ENCODE results near the gene COL27A1.

DNA sequence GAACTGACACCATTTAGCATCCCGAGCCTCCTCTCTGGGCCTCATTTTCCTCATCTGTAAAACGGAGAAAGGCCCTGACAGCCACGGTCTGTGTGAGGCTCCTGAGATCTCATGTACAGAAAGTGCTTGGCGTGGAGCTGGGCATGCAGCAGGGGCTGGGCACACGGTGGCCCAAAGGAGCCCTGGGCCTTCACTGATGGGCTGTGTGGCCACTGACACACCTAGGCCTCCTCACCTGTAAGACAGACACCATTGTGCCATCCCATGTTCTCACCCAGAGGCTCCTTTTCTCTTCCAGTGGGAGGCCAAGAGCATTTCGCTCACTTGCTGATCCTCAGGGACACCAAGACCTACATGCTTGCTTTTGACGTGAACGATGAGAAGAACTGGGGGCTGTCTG, 169.2 kb downstream of the COL27A1 start:
- no peak for TF ChIP-seq EZH2 (IDR thresholded peaks at IDR 0.05)
- TF ChIP-seq, protein P1, sequence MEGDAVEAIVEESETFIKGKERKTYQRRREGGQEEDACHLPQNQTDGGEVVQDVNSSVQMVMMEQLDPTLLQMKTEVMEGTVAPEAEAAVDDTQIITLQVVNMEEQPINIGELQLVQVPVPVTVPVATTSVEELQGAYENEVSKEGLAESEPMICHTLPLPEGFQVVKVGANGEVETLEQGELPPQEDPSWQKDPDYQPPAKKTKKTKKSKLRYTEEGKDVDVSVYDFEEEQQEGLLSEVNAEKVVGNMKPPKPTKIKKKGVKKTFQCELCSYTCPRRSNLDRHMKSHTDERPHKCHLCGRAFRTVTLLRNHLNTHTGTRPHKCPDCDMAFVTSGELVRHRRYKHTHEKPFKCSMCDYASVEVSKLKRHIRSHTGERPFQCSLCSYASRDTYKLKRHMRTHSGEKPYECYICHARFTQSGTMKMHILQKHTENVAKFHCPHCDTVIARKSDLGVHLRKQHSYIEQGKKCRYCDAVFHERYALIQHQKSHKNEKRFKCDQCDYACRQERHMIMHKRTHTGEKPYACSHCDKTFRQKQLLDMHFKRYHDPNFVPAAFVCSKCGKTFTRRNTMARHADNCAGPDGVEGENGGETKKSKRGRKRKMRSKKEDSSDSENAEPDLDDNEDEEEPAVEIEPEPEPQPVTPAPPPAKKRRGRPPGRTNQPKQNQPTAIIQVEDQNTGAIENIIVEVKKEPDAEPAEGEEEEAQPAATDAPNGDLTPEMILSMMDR (IDR thresholded peaks at IDR 0.05) = no peak
- TF ChIP-seq EZH2phosphoT487 (IDR thresholded peaks at IDR 0.05) = no peak
